Measurements from ENCODE around the gene PCNP.
"Not testable (repeated sequence)": the region's sequence is repeated elsewhere in the genome, so short reads cannot be mapped to it uniquely, and the experiment has no call there.

The PCNP gene

GRCh38 chr3:101631098-101631796, 57.3 kb downstream of the PCNP start:
- DNase-seq: no peak

GRCh38 chr3:101631959-101632358, 58.0 kb downstream of the PCNP start:
- DNase-seq: not testable (repeated sequence)

DNA sequence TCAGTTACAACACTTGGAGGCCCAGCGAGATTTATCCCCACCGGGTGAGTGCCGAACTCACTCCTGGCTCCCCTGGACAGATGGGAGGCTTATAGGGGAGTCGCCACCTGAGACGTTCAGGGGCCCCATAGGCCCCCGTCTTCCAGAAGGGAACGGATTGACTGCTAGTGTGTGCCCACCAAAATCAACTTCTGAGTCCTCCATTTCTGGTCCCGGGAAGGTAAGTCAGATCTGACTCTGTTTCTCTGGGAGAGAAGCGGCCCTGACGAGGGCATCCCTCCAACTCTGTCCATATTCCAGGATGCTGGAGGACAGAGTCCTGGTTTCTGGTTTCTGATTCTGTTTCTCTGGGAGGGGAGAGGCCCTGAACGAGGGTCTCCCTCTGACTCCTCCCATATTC, 58.6 kb downstream of the PCNP start:
- DNase-seq: no peak

DNA sequence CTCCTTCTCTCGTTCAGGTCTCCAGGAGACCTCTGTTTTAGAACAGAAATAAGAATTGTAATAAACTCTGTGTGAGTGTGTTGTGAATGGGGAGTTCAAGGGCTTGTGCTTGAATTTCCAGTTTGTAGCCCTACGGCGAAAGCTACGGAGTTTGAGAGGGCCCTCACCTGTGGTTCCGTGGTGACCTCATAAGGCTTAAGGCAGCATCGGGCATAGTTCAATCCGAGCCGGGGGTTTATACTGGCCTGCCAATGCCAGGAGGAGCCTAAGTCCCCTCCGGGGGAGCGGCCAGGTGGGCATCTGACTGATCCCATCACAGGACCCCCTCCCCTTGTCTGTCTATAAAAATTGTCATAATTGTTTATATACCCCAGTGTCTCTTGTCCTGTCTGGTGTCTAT, 59.2 kb downstream of the PCNP start:
- no peak for DNase-seq

DNA sequence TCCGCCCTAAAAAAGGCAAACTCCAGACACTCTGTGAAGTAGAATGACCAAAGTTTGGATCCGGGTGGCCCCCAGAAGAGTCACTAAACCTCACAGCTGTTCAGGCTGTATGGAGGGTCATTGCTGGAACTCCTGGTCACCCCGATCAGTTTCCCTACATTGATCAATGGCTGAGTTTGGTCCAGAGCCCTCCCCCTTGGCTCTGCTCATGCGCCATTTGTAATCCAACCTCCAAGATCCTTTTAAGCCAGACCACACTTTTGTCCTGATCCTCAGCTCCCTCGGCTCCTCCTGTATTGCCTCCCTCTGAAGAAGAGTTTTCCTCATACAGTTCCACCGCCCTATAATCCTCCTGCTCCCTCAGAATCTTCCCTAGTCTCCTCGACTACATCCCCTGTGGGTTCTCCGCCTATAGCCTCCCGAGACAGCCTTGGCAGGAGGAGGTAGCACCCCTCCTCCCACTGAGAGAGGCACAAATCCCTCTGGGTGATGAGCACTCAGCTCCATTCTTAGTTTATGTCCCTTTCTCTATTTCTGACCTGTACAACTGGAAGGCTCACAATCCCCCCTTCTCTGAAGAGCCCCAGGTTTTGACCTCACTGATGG, 60.7 kb downstream of the PCNP start:
- no peak for DNase-seq

- no peak for DNase-seq
Observed at GRCh38 chr3:101635345-101635744, 61.4 kb downstream of the PCNP start.

GRCh38 chr3:101635954-101636798, 62.2 kb downstream of the PCNP start:
- peak in 25 of 56 donors; percentile 2 to 36 (median 17) for DNase-seq

- no peak for DNase-seq
Observed at GRCh38 chr3:101637451-101637850, 63.5 kb downstream of the PCNP start.

DNA sequence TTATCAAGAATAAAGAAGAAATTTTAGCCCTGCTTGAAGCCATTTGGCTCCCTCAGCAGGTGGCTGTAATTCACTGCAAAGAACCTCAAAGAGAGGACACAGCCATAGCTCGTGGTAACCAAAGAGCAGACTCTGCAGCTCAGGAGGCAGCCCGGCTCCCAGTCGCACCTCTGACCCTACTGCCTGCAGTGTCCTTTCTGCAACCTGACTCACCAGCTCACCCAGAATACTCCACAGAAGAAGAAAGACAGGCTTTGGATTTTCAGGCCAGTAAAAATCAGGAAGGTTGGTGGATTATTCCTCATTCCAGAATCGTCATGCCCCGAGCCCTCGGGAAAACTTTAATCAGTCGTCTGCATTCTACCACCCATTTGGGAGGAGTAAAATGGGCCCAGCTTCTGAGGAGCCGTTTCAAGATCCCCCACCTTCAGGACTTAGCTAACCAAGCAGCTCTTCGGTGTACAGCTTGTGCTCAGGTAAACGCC, 64.3 kb downstream of the PCNP start:
- DNase-seq: no peak

DNA sequence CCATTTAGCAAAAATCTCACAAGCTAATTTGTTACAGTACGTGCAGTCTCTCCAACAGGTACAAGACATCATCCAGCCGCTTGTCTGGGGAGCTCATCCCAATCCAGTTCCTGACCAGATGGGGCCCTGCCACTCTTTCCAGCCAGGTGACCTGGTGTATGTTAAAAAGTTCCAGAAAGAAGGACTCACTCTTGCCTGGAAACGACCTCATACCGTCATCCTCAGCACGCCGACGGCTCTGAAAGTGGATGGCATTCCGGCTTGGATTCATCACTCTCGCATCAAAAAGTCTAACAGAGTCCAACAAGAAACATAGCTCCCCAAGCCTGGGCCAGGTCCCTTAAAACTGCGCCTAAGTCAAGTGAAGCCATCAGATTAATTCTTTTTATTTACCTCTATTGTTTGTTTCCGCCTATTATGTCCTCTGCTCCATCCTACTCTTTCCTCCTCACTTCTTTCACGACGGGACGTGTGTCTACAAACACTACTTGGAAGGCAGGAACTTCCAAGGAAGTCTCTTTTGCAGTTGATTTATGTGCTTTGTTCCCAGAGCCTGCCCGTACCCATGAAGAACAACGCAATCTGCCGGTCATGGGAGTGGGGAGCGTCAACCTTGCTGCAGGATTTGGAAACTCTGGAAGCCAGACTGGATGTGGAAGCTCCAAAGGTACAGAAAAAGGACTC, 65.4 kb downstream of the PCNP start:
- DNase-seq: no peak

DNA sequence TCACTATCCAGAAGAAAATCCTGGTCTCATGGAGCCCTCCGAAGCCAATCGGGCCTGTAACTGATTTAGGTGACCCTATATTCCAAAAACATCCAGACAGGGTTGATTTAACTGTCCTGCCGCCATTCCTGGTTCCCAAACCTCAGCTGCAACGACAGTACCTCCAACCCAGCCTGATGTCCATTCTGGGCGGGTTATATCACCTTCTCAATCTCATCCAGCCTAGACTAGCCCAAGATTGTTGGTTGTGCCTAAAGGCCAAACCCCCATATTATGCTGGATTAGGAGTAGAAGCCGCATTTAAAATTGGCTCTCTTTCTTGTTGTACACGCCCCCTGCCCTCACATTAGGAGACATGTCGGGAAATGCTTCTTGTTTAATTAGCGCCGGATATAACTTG, 66.3 kb downstream of the PCNP start:
- no peak for DNase-seq

- not testable (repeated sequence) for DNase-seq
Observed at GRCh38 chr3:101641397-101642115, 67.6 kb downstream of the PCNP start.

- DNase-seq: no peak
Observed at GRCh38 chr3:101642441-101642840, 68.5 kb downstream of the PCNP start.

GRCh38 chr3:101643009-101643844, 69.2 kb downstream of the PCNP start:
- DNase-seq: no peak

All from amygdala (tissue), 56 donors.